Small intestine (tissue), 7 donors: ENCODE data around the gene NAV2. TPM values are rescaled to one million over a fixed set of nuclear protein-coding genes. Genes with fewer than 3 reads are reported as not detected.

Experiments
- DNase-seq, 2 donors: peaks; one replicate each; pipeline versions ENCODE4 v3.0.0 to v3.0.0-alpha.2; 2013
- FAIRE-seq: peaks from 2 replicates; lab custom pipeline; 2012; peaks lifted over from hg19 to GRCh38; lab: Jason Lieb, UNC
- H3K27ac ChIP-seq, 3 donors: one replicate each; pipeline ENCODE4 v1.5.1; 2013; ENCODE audit warnings: low read length in 2 of 3, mild to moderate bottlenecking in 2 of 3, control low read depth in 1 of 3, inconsistent platforms in 1 of 3, low read depth in 1 of 3, moderate library complexity in 1 of 3
- H3K27me3 ChIP-seq, 3 donors: one replicate each; pipeline ENCODE4 v1.6.1; 2013; ENCODE audit warnings: low read length in 3 of 3, inconsistent platforms in 1 of 3; ENCODE audit not compliant: control insufficient read depth in 3 of 3, insufficient read depth in 3 of 3
- H3K36me3 ChIP-seq, 3 donors: one replicate each; pipeline ENCODE4 v1.6.1; 2013; ENCODE audit warnings: low read length in 3 of 3, inconsistent platforms in 1 of 3, low read depth in 1 of 3, mild to moderate bottlenecking in 1 of 3, moderate library complexity in 1 of 3; ENCODE audit not compliant: control insufficient read depth in 3 of 3, insufficient read depth in 2 of 3
- H3K4me1 ChIP-seq, 3 donors: one replicate each; pipeline ENCODE4 v1.6.1; 2013; ENCODE audit warnings: low read length in 2 of 3, inconsistent platforms in 1 of 3, low read depth in 1 of 3, mild to moderate bottlenecking in 1 of 3, moderate library complexity in 1 of 3; ENCODE audit not compliant: control insufficient read depth in 3 of 3, insufficient read depth in 2 of 3
- H3K4me3 ChIP-seq, 3 donors: one replicate each; pipeline ENCODE4 v1.5.1; 2013; ENCODE audit warnings: low read length in 3 of 3, control low read depth in 1 of 3, inconsistent platforms in 1 of 3, low read depth in 1 of 3, mild to moderate bottlenecking in 1 of 3, moderate library complexity in 1 of 3
- H3K9me3 ChIP-seq, 2 donors: one replicate each; pipeline ENCODE4 v1.6.1; 2013; ENCODE audit warnings: low read depth in 1 of 2, low read length in 1 of 2; ENCODE audit not compliant: control insufficient read depth in 2 of 2, insufficient read depth in 1 of 2
- WGBS, 3 donors: extraction: QIAGEN DNeasy Blood & Tissue Kit; methylation state at CpG; one replicate each; pipeline ENCODE4 v1.1.7; 2013; 5-methylcytosine and 5-hydroxymethylcytosine counted together
- polyA plus RNA-seq, 4 donors: library from polyadenylated mRNA; stranded (reverse) in 3 of 4; unstranded in 1 of 4; fragments of 200-250 nt in 3 of 4; fragments of 120-200 nt in 1 of 4; gene quantifications; one replicate each; pipeline versions ENCODE4 v1.2.1 to v1.2.3, GENCODE V29; 2013
- donor health status: healthy with polysubstance abuse.
- donor health status: control.
- donor health status: control.
- donor health status: Bipolar disorder and iron deficiency.
- donor health status: healthy.

NAV2 gene
- polyA plus RNA-seq, 4 donors, result 1.6 to 6.5 (median 3.6) TPM

DNA sequence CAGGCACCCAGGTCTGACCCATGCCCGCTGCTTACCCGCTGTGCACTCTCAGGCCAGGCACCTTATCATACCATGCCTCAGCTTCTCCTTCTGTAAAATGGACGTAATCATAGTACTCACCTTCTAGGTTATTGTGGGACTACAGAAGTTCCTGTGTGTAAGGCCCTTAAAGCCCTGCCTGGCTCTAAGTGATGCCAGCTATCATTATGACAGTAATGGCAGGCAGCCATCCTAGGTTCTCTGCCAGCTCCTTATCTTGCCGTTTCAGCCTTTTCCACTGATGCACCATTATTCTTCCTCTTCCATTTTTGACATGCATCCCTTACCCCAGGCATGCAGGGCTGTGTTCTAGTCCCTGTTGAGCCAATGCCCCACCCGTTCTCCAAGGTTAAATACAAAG lies 389.8 kb downstream of the NAV2 start:
- H3K4me1 ChIP-seq, result peaks cover 0 to 2% (median 0%) of the 10 kb centered on the region in 3 donors
- no peak for DNase-seq
- H3K27ac ChIP-seq, result no peak overlapping the region
- no peak overlapping the region for H3K4me3 ChIP-seq
- WGBS, 3 donors, result 81 to 88% (median 81%) methylated on average over 5 of the region's 5 CpGs
- peaks cover 0 to 33% (median 0%) of the 10 kb centered on the region in 3 donors for H3K36me3 ChIP-seq
- no peak for FAIRE-seq
- H3K9me3 ChIP-seq, result no peaks in the 10 kb centered on the region
- no peaks in the 10 kb centered on the region for H3K27me3 ChIP-seq

DNA sequence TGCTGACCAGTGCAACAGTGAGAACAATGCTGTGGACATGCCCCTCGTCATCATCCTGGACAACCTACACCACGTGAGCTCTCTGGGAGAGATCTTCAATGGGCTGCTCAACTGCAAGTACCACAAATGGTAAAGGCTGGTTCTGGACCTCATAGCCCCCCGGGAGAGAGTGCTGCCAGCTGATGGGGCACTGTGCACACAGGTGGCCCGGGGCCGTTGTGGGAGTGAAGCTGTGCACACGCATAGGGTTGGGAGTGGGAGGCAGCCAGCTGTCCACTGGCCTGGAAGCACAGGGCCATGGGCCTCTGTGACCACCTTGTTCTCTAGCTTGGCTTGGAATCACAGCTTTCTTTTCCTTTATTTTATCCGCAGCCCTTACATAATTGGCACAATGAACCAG lies 390.6 kb downstream of the NAV2 start:
- DNase-seq, result no peak
- Histone ChIP-seq H3K4me3 (no peak overlapping the region), H3K27ac (no peak overlapping the region), H3K4me1 (no peaks in the 10 kb centered on the region), H3K36me3 (peaks cover 0 to 38% (median 0%) of the 10 kb centered on the region in 3 donors), H3K27me3 (no peaks in the 10 kb centered on the region), H3K9me3 (no peaks in the 10 kb centered on the region)
- WGBS, 3 donors, result 93 to 96% (median 94%) methylated on average over 7 of the region's 7 CpGs
- no peak for FAIRE-seq

DNA sequence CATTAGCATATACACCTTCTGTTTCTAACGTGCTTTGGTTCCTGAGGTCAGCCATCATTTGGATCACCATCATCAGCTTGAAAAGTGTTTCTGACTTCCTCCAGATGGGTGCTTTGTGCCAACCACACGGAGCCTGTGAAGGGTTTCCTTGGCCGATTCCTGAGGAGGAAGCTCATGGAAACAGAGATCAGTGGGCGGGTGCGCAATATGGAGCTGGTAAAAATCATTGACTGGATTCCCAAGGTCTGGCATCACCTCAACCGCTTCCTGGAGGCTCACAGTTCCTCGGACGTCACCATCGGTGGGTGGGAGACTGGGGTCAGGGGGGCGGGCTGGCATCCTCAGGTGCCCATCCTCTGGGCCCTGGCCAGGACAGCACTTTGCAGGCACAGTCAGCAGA lies 392.8 kb downstream of the NAV2 start:
- no peaks in the 10 kb centered on the region for H3K9me3 ChIP-seq
- no peak overlapping the region for H3K4me3 ChIP-seq
- H3K27me3 ChIP-seq, result no peaks in the 10 kb centered on the region
- H3K4me1 ChIP-seq, result no peaks in the 10 kb centered on the region
- FAIRE-seq (no peak), DNase-seq (no peak)
- 90 to 95% (median 93%) methylated on average over 10 of the region's 10 CpGs for WGBS, 3 donors
- H3K36me3 ChIP-seq, result peaks cover 0 to 45% (median 0%) of the 10 kb centered on the region in 3 donors
- no peak overlapping the region for H3K27ac ChIP-seq

DNA sequence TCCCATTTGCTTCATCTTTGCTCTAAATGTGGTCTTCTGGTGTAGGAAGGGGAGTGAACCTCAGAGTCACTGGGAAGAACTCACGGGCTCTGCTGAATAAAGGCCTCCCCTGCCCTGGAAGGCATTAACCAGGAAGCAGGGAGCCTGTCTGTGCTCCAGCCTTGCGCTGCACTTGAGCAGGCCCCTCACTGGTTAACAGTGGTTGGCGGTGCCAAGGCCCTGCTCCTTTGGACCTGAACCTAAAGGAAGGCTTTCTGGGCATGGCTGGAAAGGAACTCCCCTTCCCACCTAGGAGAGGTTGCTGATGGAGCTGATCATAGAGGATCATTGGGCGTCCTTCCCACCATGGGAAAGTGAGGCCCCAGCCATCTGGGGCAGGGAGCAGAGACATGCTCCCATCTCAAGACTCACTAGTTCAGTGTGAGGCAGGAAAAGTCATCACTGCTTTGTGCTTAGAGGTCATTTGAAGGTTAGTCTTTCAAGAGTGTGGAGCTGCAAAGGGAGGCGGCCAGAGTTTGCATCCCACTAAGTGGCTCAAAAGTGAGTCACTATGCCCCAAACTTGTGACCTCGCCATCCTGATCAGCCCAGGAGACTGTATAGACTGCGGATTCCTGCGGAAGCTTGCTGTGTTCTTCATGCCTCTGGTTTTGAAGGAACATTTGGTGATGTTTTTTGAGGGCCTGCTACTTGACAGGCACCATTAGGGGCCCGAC lies 397.3 kb downstream of the NAV2 start:
- 91 to 94% (median 93%) methylated on average over 9 of the region's 9 CpGs for WGBS, 3 donors
- H3K27ac ChIP-seq, result no peak overlapping the region
- no peak for FAIRE-seq

DNA sequence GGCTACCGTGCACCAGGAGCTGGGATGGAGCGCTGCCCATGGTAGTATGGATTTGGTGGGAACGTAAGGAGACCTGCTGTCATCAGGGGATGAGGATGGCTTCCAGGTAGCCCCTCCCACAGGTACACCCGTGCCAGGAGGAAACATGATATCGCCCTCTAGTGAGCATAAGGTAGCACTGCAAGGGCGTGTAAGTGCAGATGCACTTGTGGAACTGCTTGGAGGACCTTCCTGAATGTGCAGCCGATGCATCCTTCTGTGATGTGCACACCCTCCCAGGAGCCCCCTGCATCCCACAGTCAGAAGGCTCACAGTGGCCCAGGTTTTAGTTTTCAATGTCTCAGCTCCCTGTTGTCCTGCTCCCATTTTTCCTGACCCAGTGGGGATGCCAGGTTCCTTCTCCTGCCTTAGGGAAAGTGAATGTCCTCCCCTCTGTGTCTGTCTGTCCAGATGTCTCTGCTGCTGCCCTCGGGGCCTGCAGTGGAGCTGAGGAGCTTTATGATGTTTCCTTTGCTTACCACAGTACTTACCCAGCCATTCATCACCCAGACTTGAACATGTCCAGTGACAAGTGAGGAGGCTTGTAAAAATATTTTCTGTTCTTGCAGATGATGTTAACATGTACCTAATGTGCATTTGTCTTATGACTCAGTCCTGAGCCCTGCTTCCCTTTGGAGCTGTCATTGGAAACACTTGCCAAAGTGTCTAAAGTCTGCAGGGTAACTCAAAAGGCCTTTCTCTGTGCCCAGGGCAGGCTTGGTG lies 398.5 kb downstream of the NAV2 start:
- FAIRE-seq (no peak), DNase-seq (peak; percentile 64 to 78)
- Histone ChIP-seq H3K27me3 (no peaks in the 10 kb centered on the region), H3K36me3 (peaks cover 0 to 17% (median 0%) of the 10 kb centered on the region in 3 donors), H3K4me1 (peaks cover 0 to 14% (median 1%) of the 10 kb centered on the region in 3 donors), H3K27ac (no peak overlapping the region), H3K9me3 (no peaks in the 10 kb centered on the region), H3K4me3 (no peak overlapping the region)
- 22 to 33% (median 22%) methylated on average over 8 of the region's 8 CpGs for WGBS, 3 donors

More for the DNA sequence above, 397.3 kb downstream of the NAV2 start:
- H3K9me3 ChIP-seq, result no peaks in the 10 kb centered on the region
- H3K36me3 ChIP-seq, result peaks cover 0 to 22% (median 0%) of the 10 kb centered on the region in 3 donors
- no peak overlapping the region for H3K4me3 ChIP-seq
- H3K27me3 ChIP-seq, result no peaks in the 10 kb centered on the region
- DNase-seq, result no peak
- H3K4me1 ChIP-seq, result peaks cover 0 to 14% (median 1%) of the 10 kb centered on the region in 3 donors

DNA sequence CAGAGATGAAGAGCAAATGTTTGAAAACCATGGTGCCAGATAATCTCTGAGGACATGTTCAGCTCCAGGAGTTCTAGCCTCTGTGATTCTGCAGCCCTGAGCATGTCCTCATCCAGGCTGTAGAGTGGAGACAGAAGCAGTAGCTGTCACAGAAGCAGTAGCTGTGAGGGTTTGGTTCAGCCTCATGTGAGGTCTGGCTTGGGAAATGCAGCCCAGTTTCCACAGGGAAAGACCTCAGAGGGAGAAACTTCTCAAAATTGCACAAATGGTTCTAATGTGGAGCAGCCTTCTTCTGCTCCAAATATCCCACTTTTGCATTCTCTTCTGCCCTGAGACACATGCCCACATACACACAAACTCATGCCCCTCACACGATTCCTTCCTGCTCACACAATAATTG lies 399.2 kb downstream of the NAV2 start:
- Histone ChIP-seq H3K4me1 (peaks cover 0 to 14% (median 1%) of the 10 kb centered on the region in 3 donors), H3K27ac (peak overlapping the region; percentile 13 to 69 (median 19)), H3K36me3 (peaks cover 0 to 17% (median 0%) of the 10 kb centered on the region in 3 donors), H3K27me3 (no peaks in the 10 kb centered on the region), H3K4me3 (no peak overlapping the region), H3K9me3 (no peaks in the 10 kb centered on the region)
- FAIRE-seq (no peak), DNase-seq (no peak)
- 27 to 68% (median 43%) methylated on average over 1 of the region's 1 CpG for WGBS, 3 donors

DNA sequence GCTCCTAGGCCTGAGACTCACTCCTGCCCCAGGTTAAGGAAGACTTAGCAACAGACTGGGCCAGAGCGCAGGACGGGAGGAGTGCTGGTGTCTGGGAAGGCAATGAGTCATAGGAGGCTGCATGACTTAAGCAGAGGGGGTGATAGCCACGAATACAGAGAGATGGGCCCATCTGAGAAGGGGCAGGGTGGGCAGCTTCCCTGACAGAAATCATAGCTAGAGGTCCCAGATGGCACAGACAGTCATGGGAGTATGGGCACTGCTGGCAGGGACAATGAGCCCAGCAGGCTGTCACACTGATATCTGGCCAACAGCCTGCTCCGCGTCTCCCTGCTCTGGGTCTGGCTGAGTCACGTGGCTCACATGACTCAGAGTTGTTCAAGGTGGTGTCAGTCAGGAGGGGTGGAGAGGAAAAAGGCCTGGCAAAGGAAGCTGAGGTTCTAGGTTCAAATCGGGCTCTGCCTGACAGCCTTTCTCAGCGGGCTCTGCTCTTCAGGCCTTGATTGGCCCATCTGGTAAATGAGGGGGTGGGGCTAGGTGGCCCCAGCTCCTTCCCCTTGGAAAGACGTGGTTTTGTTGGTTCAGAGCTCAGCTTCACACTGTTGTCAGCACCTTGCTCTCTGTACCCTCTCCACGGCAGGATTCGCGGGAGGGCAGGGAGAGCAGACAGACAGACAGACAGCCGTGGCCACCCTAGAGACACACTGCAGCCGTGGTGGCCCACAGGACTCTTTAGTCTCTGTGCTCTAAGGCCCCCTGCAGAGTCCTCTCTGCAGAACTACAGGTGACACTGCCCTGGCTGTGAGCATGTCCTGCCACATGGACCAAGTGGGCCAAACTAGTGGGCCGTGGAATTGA lies 399.9 kb downstream of the NAV2 start:
- FAIRE-seq (no peak), DNase-seq (peak; percentile 87 to 93)
- WGBS, 3 donors, result 35 to 47% (median 39%) methylated on average over 15 of the region's 15 CpGs
- Histone ChIP-seq H3K4me3 (no peak overlapping the region), H3K9me3 (no peaks in the 10 kb centered on the region), H3K27me3 (no peaks in the 10 kb centered on the region), H3K4me1 (peaks cover 0 to 14% (median 1%) of the 10 kb centered on the region in 3 donors), H3K36me3 (peaks cover 0 to 14% (median 0%) of the 10 kb centered on the region in 3 donors), H3K27ac (peak overlapping the region; percentile 6 to 69 (median 33))

DNA sequence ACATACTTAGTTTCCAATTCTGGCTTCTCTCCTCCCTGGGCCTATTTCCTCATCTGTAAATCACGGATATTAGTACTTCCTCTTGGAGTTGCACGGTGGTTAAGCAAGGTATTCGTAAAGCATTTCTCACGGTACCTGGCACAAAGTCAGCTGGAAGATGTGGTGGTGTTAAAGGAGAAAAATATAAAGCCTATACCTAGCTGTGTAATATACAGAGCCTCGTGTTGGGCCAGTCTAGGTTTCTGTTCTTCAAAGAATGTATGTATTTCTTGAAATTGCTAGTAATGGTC lies 400.5 kb downstream of the NAV2 start:
- Histone ChIP-seq H3K4me3 (no peak overlapping the region), H3K9me3 (no peaks in the 10 kb centered on the region), H3K36me3 (peaks cover 0 to 13% (median 0%) of the 10 kb centered on the region in 3 donors), H3K27me3 (no peaks in the 10 kb centered on the region), H3K27ac (no peak overlapping the region), H3K4me1 (peaks cover 0 to 14% (median 1%) of the 10 kb centered on the region in 3 donors)
- FAIRE-seq, result no peak
- 49 to 64% (median 55%) methylated on average over 5 of the region's 5 CpGs for WGBS, 3 donors
- no peak for DNase-seq
